Motor neuron (in vitro differentiated cells): ENCODE data around the gene PEMT. TPM values are rescaled to one million over a fixed set of nuclear protein-coding genes. Genes with fewer than 3 reads are reported as not detected.

Experiments used
- ATAC-seq, 8 experiments: fragments of 200-7000 bp; cut with Tn5 transposase; replicated peaks in 6 of 8; 2 replicates each; pipeline ENCODE4 v1.8.0; 2021; ENCODE audit warnings: mild to moderate bottlenecking in 8 of 8, moderate library complexity in 8 of 8
- H3K27ac ChIP-seq, 2 donors: fragments of 250-450 bp; sonication (Bioruptor Pico); 2 replicates each; pipeline ENCODE4 v1.9.0; 2021; ENCODE audit warnings: antibody characterized with exemption in 2 of 2, mild to moderate bottlenecking in 2 of 2, moderate library complexity in 1 of 2
- H3K4me1 ChIP-seq, 2 donors: fragments of 250-450 bp; sonication (Bioruptor Pico); replicated peaks in 1 of 2; 2 replicates each; pipeline ENCODE4 v1.6.1; 2021; ENCODE audit warnings: antibody characterized with exemption in 2 of 2, mild to moderate bottlenecking in 2 of 2, moderate library complexity in 1 of 2
- H3K4me3 ChIP-seq, 5 donors: fragments of 250-450 bp; sonication (Bioruptor Pico); 2 replicates each; pipeline ENCODE4 v1.9.0; 2021; ENCODE audit warnings: antibody characterized with exemption in 5 of 5, mild to moderate bottlenecking in 5 of 5, moderate library complexity in 4 of 5
- WGBS, 10 experiments: fragments of 450-650 bp; shearing (Covaris generic); methylation state at CpG; one replicate each; pipeline ENCODE4 v1.0.0; 2022; 5-methylcytosine and 5-hydroxymethylcytosine counted together
- in situ Hi-C, 9 experiments: fragments of 400-800 bp; cut with MboI; loops; one replicate each; pipeline ENCODE4 v1.15.0; 2021; ENCODE audit warnings: low sequenced_read_pairs in 9 of 9, low pct_unique_long_range_greater_than_20kb in 2 of 9; ENCODE audit not compliant: unreplicated experiment in 9 of 9
- total RNA-seq, 8 experiments: library from RNA; unstranded; fragments of 300-600 nt; gene quantifications; 2 replicates each; pipeline versions ENCODE4 v1.2.3 to v1.2.4, GENCODE V29; 2022

Gene PEMT
- total RNA-seq, 8 experiments from 2014 or later: 21.1 to 59.0 (median 32.9) TPM

- ATAC-seq: no peak
- in situ Hi-C loops: no loop called here
- 83 to 100% (median 100%) methylated on average over 1 to 3 of the region's 5 CpGs; no CpG with 5 or more reads in 7 of the 10 experiments for WGBS, 10 experiments
- Histone ChIP-seq H3K4me1 (peaks cover 42 to 52% of the 10 kb centered on the region in 2 donors), H3K4me3 (no peak overlapping the region), H3K27ac (no peak overlapping the region)
These were observed 72.6 kb downstream of the PEMT start for GRCh38 chr17:17518951-17519350.

DNA sequence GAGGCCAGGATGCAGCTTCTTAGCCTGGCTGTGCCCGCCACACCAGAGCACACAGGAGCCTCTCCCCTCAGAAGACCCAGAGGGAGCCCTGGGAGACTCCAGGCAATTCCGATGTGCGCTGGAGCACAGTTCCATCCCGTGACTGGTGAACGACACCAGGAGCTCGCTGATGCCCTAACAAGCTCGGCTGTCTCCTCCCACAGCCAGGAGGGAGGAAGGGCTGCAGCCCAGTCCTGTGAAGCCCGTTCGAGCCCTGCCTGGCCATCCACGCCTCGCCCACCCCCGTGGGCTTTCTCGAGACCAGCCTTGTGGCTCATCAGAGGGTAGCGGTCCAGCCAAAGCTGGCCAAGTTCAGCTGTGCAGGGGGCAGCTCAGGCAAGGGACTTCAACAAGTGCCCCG lies 73.5 kb downstream of the PEMT start:
- ATAC-seq: peak in 1 of 8 experiments; percentile 20
- H3K4me1 ChIP-seq: peaks cover 36 to 43% of the 10 kb centered on the region in 2 donors
- no peak overlapping the region for H3K4me3 ChIP-seq
- in situ Hi-C loops: no loop called here
- 0 to 100% (median 76%) methylated on average over 1 to 9 of the region's 15 CpGs; no CpG with 5 or more reads in 3 of the 10 experiments for WGBS, 10 experiments
- H3K27ac ChIP-seq: no peak overlapping the region

- H3K4me3 ChIP-seq: no peak overlapping the region
- 17 to 100% (median 95%) methylated on average over 1 to 6 of the region's 14 CpGs; no CpG with 5 or more reads in 4 of the 10 experiments for WGBS, 10 experiments
- no peak for ATAC-seq
- in situ Hi-C loops: no loop called here
- peaks cover 31 to 37% of the 10 kb centered on the region in 2 donors for H3K4me1 ChIP-seq
- no peak overlapping the region for H3K27ac ChIP-seq
These were observed 74.4 kb downstream of the PEMT start for GRCh38 chr17:17516941-17517720.

GRCh38 chr17:17515934-17516930 lies 75.3 kb downstream of the PEMT start:
- WGBS, 10 experiments: 20 to 100% (median 80%) methylated on average over 2 to 12 of the region's 21 CpGs
- H3K4me3 ChIP-seq: no peak overlapping the region
- peaks cover 31 to 37% of the 10 kb centered on the region in 2 donors for H3K4me1 ChIP-seq
- ATAC-seq: peak in 5 of 8 experiments; percentile 25 to 49 (median 41)
- H3K27ac ChIP-seq: peak overlapping the region; percentile 43 to 61
- in situ Hi-C loops: no loop called here

DNA sequence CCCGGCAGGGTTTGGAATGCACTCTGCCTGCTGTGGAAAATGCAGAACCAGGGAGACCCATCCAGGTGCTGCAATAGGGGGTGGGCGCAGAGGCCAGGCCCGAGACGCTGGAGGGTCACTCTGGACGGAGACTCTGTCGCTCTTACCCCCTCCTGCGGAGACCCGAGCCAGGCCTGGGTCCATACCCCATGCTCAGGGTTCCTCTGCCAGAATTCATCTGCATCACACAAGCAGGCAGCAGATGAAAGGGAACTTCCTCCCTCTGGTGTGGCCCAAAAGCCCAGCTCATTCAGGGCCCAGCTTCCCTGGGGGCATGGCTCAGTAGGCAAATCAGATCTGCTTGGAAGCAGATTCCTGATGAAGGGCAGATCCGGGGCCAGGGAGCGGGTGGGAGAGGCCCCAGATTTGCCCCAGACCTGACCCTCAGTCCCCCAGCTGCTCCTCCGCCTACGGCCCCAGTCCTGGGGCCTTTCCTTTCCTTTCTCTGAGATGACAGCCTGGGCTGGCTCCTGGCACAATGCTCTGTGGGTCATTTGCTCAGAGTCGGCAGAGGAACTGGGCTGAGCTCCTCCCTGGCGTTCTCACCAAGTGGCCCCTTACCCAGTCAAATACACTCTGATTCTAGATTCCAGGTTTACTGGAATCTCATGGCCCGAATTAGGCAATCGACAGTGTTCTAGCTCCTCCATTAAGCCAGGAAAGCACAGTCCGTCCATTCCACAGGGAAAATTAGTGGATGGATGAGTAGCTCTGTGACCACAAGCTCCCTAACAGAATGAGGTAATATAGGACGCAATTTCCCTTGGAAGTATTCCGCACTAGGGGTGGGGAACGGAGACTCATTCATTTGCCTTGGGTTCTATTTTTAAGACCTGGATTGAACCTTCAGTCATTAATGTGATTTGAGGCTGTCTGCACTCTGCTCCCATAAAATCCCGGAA lies 76.2 kb downstream of the PEMT start:
- Histone ChIP-seq H3K27ac (peak overlapping the region; percentile 43 to 61), H3K4me1 (peaks cover 31 to 37% of the 10 kb centered on the region in 2 donors), H3K4me3 (no peak overlapping the region)
- in situ Hi-C loops: no loop called here
- ATAC-seq: peak in 7 of 8 experiments; percentile 25 to 73 (median 64)
- 20 to 80% (median 64%) methylated on average over 1 to 12 of the region's 21 CpGs; no CpG with 5 or more reads in 4 of the 10 experiments for WGBS, 10 experiments

DNA sequence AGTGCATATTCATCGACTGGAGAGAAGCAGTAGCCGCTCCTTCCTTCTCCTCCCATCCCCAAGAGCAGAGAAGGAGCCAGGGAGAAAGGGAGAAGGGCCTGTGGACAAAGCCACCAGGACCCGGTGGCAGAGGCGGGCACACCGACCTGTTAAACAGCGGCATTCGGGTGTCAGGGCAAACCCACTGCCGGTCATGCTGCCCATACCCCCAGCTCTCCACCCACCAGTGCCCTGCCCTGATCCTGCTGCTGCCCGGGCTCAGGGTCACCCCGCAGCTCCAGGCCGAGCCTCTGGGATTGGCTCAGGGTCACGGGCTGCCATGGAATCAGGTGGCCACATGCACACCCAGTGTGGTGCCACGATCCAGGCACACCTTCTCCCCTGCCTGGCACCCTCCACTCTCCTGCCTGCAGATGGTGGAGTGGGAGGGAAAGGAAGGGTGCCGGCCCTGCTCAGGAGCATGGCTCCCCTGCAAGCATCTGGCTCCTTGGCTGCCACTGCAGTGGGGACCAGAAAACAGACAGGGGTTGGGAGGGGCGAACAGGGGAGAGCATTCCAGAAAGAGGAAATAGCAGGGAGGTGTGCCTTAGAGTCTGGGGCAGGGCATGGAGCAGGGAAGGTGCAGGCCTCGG lies 77.0 kb downstream of the PEMT start:
- ATAC-seq: peak in 1 of 8 experiments; percentile 1
- WGBS, 10 experiments: 28 to 100% (median 51%) methylated on average over 1 to 3 of the region's 16 CpGs; no CpG with 5 or more reads in 6 of the 10 experiments
- peak overlapping the region; percentile 43 to 61 for H3K27ac ChIP-seq

DNA sequence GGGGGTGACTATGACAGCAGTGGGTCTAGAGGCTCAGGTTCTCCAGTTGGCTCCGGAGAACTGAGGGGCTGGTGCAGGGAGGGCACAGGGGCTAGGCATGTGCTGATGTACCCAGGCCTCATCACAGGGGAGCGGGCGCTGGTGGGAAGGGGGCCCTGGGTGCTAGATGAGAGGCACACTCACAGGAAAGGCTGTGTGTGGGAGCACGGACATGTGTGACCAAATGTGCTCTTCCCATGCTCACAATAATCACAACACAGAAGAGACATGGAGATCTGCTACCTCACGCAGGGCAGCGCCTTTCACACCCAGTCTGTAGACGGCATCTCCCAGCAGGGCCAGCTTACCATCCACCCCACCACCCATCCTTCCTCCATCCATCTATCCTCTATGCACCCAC lies 77.9 kb downstream of the PEMT start:
- 91 to 100% (median 100%) methylated on average over 1 to 6 of the region's 7 CpGs; no CpG with 5 or more reads in 7 of the 10 experiments for WGBS, 10 experiments
- H3K4me1 ChIP-seq: peaks cover 31 to 36% of the 10 kb centered on the region in 2 donors
- no peak for ATAC-seq
- H3K4me3 ChIP-seq: no peak overlapping the region
- H3K27ac ChIP-seq: no peak overlapping the region
- in situ Hi-C loops: no loop called here

More for the DNA sequence above, 77.0 kb downstream of the PEMT start:
- Histone ChIP-seq H3K4me3 (no peak overlapping the region), H3K4me1 (peaks cover 31 to 37% of the 10 kb centered on the region in 2 donors)
- in situ Hi-C loops: no loop called here

DNA sequence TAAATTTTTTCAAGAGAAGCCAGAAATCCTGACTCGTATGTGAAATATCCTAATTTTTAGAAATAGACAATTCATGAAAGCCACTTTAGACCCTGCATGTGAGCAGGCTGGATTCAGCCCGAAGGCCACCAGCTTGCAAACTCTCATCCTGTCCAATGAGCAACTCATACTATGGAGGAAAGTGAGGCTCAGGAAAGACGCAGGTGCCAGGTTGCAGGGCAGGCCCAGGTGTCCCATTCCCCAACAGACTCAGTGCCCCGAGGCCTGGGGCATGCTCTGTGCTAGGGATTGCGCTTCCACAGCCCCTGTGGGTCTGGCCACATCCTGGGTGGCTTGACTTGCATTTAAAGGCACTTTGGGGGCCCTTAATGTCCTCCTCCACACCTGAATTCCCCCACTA lies 78.6 kb downstream of the PEMT start:
- H3K4me3 ChIP-seq: no peak overlapping the region
- no peak for ATAC-seq
- 80 to 100% (median 100%) methylated on average over 1 to 3 of the region's 5 CpGs; no CpG with 5 or more reads in 4 of the 10 experiments for WGBS, 10 experiments
- H3K4me1 ChIP-seq: peaks cover 29 to 31% of the 10 kb centered on the region in 2 donors
- H3K27ac ChIP-seq: no peak overlapping the region
- in situ Hi-C loops: no loop called here

- 47 to 100% (median 93%) methylated on average over 1 to 6 of the region's 29 CpGs; no CpG with 5 or more reads in 5 of the 10 experiments for WGBS, 10 experiments
- ATAC-seq: peak in 4 of 8 experiments; percentile 13 to 90 (median 60)
- Histone ChIP-seq H3K4me1 (peaks cover 30 to 38% of the 10 kb centered on the region in 2 donors), H3K4me3 (no peak overlapping the region), H3K27ac (no peak overlapping the region)
- in situ Hi-C loops: no loop called here
These were observed 79.3 kb downstream of the PEMT start for GRCh38 chr17:17511881-17512858.

- ATAC-seq: no peak
These were observed 80.2 kb downstream of the PEMT start for GRCh38 chr17:17511293-17511741.

More at GRCh38 chr17:17511293-17511741, 80.2 kb downstream of the PEMT start:
- H3K4me3 ChIP-seq: no peak overlapping the region
- 83% methylated on average over 2 of the region's 12 CpGs; no CpG with 5 or more reads in 9 of the 10 experiments for WGBS, 10 experiments
- H3K27ac ChIP-seq: no peak overlapping the region
- in situ Hi-C loops: no loop called here
- H3K4me1 ChIP-seq: peaks cover 32 to 40% of the 10 kb centered on the region in 2 donors
